Uterus (tissue), 2 donors: ENCODE data around the gene NOTCH1.

Experiments
- CTCF ChIP-seq, 4 experiments: fragments of 200-600 bp in 2 of 4; fragments of 450-650 bp in 2 of 4; sonication (generic) in 2 of 4; IDR thresholded peaks; one replicate each; pipeline ENCODE4 v1.5.1; 2016 to 2019; ENCODE audit warnings: antibody characterized with exemption in 4 of 4, mild to moderate bottlenecking in 2 of 4, moderate library complexity in 1 of 4
- POLR2A ChIP-seq, 2 donors: fragments of 450-650 bp; IDR thresholded peaks; one replicate each; pipeline ENCODE4 v1.6.1; 2016; ENCODE audit warnings: antibody characterized with exemption in 2 of 2, mild to moderate bottlenecking in 1 of 2, moderate library complexity in 1 of 2

- TF ChIP-seq CTCF (IDR thresholded peaks at IDR 0.05) (no peak), POLR2A (IDR thresholded peaks at IDR 0.05) (no peak)
Measured at GRCh38 chr9:136561779-136562178, 15.9 kb upstream of the NOTCH1 start.
